Fibroblast of skin of left quadriceps (primary cell): ENCODE measurements around the gene RNLS.

Source experiments
- DNase-seq, 2 experiments: peaks; one replicate each; pipeline ENCODE4 v3.0.0-alpha.2; 2013; ENCODE audit warnings: low read depth in 2 of 2

RNLS gene

DNA sequence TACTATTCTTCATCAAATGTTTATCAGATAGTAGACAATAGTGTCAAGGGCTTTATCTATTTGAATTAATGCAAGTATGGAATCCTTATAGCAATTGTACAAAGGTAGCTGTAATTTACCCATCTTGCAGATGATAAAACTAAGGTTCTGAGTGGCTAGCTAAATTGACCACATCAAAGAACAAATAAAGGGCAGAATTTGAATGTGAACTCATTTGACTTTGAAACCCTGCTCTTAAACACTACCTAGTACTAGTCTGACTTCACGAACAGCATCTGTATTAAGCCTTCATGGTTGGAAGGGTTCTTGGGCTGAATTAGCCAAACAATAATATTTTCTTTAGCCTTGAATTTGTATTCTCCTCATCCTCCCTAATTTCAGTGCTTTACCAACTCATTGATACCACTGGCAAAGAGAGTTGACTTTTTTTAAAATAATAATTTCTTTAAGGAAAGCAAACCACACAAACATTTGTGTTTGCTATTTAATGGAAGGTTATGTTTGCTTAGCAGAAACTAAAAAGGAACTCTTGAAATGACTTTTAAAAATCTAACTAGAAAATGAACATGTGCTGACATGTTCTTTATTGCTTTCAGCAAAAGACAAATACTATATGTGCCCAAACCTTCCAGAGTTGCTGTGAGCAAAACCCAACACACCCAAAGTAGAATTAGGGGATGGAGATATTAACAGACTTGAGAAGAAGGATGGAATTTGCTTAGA lies 322.6 kb downstream of the RNLS start:
- DNase-seq = no peak

DNA sequence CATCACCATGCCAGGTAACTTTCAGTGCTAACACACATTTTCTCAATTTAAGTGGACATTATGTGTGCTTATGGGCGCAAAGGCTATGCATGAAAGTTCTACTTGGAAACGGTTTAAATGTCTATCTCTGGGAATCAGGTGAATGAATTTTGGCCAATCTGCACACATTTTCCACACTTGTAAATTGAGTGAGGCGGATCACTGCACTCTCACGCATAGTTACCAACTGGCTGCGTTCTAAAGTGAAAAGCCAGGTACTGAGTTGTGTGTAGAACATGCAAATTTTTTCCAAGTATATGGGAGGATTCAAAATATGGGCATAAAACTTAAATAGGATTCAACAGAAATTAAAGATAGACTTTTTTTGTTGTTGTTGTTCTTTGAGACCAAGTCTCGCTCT lies 323.7 kb downstream of the RNLS start:
- DNase-seq = no peak

DNA sequence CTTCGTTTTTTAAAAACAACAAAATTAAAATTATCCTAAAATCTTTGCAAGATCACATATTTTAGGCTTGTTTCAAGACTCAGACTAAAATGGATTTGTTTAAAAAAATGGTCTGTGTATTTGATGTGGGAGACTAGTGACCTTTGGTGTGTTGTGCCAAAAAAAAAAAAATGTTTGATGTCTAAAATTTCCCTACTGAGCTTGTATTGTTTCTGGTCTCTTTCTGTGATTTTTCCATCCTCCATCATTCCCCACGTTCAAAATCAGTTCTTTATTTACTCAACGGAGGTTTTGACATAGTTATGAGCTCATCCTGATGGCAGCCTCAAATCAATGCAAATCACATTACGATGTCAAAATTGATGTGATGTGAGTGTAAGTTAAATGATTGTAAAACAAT lies 326.2 kb downstream of the RNLS start:
- DNase-seq = no peak

DNA sequence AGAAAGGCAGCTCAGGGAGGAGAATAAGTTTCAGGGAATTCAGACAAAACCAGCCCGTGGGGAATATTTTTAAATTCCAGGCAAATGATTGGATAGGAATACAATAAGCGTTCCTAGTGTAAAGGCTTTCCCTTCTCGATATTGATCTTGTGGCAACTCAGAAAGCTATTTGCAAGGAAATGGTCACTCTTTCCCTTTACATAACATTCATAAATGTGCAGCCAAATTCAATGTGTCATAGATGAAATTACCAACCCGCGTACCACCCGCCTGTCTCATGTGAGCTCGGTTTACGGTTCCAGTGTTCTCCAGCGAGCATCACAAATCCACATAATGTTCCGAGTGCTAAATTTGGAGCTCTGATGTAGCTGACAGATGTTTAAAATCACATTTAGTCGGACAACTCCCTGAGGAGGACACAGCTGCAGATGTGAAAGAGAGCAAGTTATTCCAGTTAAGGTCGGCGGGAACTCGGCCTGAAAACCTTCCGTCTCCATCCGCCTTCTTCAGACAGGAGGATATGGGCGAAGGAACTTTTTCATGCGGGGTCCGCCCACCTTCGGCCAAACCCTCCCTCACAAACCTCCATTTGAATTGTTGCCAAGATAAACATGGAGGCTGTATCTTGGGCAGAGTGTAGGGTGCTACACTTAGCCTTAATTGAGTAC lies 327.0 kb downstream of the RNLS start:
- DNase-seq = no peak

DNA sequence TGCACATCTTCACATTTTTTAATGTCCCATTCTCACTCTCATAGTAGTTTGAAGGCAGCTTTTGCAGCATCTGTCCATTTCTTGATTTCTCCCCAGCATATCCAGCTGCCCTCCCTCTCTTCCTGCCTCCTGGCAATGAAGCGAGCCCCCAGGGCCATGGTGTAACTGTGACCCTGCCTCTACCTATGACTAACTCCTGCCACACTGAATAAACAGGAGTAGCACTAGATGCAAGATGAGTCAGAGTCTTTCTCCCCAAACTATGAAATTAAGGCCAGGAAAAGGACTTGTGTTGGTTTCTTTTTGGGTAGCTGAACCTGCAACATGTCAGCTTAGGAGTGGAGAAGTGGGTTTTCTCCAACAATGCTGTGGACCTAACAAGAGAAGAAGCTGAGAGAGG lies 329.0 kb downstream of the RNLS start:
- no peak for DNase-seq

DNA sequence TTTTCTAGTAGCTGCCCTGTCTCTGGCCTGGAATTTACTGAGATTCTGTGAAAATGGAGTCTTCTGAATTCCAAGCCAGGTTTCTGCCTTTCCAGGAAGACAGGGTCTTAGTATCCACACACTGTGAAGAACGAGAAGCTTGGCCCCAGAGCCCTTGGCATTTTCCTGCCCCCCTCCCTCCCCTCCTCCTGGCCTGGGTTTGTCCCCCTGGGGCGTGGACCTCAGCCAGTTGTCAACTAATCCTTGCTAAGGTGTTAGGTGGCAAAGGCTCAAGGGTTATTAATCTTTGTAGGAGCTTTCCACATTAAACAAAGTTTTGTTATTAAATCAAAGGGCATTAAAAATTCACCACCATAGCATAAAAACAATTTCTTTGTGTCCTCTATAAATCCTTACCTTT lies 329.5 kb downstream of the RNLS start:
- no peak for DNase-seq

DNA sequence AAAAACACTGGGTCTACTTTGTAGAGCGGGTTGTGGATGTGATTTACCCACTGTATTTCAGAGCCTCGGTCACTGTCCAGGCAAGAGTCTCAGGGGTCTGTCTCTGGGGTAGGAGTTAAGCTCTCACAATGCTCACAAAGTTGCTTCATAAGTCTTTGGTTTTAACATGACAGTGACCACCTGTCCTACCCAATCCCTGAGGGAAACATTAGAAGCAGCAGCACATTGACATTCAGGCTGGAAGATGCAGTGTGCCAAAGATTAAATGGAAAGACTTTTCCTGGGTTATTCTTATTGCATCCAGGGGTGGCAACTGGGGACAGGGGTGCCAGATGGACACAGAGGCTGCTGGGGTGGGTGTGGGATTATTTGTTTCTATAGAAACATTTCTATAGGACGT lies 330.0 kb downstream of the RNLS start:
- DNase-seq = no peak

DNA sequence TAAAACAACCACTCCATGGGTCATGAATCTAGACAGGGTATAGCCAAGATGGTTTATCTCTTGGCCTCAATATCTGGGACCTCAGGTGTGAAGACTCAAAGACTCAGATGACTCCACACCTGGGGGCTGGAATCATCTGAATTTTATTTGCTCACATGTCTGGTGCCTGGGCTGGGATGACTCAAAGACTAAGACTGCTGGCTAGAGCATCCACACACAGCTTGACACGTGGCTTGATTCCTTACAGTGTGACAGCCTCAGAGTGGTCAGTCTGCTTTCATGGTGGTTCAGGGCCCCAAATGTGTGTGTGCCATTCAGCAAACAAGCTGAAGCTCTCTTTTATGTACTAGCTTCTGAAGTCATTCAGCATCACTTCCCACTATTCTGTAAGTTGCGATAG lies 333.7 kb downstream of the RNLS start:
- DNase-seq = no peak

DNA sequence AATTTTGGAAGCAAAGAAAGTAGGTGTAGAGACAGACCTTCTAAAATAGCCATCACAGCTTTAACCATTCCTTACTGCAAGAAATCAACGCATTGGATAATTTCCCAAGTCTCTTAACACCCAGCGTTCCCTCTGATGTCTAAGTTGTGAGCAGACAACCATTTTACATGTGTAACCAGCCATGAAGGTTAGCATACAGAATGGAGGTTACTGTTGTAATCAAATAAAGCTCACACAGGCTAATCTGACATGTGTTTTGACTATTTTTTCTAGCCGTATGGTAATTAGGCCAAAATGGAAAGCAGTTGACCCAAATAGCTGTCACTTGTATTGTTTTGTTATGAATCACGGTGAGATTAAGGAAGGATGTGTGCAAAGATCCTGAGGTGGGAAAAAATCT lies 336.4 kb downstream of the RNLS start:
- no peak for DNase-seq

DNA sequence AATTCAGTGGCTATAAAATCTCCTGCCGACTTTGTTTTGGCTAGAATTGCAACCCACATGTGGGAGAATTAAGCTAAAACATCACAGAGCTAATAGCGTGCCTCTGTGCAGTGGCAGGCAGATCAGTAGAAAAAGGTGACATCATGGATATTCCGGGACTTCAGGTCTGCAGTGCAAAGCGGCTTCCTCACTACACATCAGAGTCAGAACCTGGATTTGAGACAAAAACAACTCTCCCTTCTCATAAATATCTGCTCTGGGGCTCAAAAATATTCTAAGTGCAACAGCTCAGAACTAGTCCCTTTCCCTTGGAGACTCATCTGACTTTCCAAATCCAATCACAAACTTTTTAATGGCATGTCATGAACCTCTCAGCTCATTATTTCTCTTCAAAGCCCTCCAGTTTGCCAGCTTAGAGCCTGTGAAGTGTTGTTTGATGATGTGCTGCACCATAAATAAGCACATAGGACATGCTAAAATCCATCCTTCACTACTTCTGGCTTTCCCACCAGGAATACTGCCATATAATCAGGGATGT lies 337.1 kb downstream of the RNLS start:
- DNase-seq = peak in 1 of 2 experiments; percentile 32

DNA sequence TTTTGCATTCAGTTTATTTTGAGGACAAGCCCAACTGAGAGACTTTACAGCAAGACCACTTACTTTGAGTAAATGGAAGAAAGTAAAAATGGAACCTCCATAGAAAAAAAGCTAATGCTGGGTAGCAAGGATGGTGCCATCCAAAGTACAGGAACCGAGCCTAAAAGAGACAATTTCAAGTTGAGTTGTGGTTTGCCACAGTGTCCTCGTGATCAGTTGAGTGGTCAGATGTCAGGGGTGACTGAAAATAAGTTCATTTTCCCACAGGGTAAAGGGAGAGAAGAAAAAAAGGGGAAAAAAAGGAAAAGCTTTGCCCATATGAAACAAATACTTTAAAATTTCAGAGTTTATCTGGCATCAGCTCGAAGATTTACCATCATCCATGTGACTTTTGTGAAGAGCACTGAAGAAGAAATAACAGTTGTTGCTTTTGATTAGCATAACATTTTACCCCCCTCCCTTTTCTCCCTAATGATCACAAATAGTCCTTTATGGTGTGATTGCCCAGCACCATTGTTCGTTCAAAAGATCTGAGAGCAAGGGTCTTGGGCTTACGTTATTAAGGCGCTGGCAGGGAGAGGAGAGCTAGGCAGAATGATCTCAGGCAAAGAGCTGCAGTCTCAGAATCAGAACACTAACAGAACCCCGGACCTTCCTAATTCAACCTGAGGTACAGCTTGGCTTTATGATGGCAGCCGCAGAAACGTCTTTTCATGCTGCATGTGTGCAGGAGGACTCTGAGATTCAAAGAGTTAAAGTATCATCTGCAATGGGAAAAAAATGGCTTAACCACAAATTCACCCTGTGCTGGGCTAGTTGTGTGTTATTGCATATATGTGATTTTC lies 338.1 kb downstream of the RNLS start:
- DNase-seq = no peak

DNA sequence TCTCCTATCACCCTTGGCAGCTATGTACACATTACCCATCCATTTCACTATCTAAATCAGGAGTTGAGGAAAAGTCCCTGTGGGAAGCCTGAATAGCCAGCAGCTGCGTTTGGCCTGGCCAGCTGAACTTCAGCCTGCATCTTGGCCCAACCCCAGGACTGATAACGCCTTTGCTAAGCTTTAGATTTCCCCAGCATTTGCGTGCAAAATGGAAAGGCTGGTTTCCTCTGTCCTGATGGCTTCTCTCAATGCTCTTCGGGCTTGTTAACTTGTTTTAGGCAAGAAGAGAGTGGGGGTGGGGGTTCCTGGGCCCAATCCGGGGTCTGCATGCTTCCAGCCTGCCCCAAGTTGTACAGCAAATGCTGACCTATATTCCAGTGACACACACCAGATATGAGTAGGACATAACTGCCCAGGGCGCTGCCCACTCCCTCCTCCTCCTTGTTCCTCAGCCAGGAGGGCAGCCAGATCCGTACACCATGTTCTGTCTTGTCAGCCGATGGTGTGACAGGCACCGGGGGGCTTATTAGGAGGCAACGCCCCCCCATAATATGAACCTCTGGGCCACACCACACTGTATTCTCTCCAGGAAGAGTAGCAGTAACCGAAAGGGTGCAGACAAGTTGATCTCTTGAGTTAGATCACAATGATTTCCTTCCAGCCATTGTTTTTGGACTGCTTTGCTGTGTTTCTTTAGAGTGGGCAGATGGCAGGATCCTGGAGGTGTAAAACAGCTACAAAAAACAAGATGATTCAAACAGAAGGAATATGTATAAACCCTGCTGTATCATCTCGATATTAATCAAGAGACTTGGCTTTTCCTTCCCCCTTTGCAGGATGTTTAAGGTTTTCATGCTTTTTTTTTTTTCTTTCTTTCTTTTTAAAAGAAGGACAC lies 339.0 kb downstream of the RNLS start:
- no peak for DNase-seq

DNA sequence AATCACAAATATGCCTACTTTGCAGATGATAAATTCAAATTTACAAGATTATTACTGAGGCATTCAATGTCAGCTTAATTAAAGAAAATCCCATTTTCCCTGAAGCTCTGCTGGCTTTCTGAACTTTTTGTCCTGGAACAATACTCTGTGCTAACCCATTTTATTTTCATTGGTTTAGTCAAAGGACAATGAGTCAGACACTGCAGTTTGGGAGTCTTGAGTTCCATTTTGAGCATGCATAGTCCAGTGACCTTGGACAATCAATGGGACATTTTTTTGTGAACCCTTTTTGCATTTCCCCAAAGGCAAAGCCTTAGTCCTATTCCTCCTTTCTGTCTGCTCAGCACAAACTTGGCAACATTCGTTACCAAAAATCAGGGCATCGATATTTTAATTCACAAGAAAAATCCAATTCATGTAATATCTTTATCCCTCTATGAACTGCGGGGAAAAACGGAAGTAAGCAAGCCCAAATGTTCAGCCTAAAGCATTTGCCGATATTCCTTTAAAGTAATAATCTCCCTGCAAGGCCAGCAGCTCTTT lies 339.8 kb downstream of the RNLS start:
- DNase-seq = no peak

DNA sequence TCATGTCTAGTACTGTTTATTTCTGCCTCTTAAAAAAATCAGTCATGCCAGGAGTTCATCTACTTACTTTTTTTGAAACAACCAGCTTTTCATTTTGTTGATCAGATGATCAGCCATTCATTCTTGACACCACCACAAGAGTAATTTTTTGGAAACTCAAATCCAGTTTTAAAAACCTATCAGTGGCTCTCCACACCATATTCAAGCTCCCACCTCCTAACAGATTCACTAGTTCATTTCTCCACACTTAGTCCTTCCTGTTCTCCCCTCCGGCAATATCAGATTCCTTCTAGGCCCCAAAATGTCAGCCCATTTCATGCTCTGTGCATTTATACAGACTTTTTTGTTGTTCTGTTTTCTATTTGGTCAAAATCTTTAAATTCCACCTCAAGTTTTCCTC lies 341.6 kb downstream of the RNLS start:
- no peak for DNase-seq

DNA sequence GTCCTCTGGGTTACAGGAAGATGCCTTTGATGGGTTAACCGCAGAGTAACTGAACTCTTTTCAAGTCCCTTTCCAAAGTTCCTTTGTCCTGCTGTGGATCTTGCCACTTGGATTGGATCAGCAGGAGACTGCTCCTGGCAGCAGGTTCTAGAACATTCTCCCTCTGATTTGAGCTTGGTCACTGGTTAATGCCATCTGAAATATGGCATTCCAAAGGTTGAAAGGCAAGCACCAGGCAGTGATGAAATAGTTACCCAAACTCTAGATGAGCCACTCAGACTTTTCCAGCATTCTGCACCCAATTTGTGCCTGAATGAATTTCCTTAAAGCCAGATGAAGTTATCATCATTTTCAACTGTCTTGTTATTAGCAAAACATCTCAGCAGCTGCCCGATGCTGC lies 343.9 kb downstream of the RNLS start:
- DNase-seq = no peak

DNA sequence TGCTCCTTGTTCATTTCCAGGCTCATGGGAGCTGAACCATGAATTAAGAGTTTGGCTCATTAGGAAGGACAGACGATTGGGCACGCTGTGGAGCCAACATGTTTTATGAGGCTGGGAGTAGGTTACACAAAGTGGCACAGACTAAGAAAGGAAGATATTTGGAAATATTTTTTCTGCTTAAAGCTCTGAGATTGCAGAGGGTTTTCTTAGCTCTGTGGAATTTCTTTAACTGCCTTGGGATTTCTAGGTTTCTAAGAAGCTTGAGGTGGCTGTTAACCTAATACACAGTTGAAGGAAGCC lies 344.6 kb downstream of the RNLS start:
- no peak for DNase-seq

DNA sequence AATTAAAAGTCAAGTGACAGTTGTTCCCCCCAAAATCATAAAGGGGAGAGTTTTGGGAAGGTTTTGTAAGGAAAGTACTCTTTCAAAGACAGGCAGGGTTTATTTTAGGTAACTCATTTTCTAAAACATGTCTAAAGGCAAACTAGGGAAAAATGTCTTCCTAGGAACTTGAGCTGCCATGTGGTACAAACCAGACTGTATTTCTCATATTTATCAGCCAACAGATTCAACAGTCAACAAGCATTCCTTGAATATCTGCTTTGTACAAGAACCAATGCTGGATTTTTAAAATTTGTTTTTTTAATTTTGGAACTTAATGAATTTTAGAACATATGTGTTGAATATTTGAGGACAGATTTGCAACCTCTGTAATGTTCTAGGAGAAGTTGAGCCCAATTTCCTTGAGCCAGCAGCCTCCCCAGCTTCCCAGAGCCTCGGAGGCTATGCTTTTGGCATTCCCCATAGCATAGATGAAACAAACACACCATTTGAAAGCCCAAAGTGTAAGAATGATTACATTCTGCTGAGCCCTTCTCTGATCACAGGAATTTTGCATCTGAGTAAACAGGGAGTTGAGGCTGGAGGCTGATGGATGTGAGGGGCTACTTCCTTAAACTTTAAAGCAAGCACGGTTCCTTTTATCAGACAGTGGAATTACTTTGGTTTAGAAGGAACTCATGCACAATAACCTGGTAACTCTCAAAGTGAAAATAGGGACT lies 345.1 kb downstream of the RNLS start:
- no peak for DNase-seq

DNA sequence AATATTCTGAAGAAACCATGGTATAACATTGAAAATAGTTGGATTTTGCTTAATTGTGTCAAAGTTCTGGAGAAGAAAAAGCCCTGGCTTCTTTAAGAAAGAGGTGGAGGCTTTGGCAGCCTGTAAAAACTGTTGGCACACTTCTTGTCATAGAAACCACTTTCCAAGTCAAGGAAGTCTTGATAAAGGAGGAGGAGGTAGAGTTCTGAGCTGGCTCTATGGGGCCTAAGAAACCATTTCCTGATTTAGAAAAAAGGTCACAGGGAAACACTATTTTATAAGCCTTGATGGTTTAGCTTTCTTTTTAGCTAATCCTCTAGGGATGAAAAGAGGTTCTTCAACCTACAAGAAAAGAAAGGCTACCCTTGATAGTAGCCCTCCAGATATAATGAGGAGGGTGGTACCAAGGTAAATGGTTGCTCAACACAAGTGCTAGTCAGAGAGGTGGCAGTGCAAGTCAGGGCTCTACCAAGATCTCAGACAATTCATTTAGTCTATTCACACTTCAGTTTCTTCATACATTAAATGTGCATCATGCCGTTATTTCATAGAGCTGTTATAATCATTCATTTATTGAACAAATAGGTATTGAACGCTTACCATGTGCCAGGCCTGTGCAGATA lies 346.9 kb downstream of the RNLS start:
- no peak for DNase-seq

DNA sequence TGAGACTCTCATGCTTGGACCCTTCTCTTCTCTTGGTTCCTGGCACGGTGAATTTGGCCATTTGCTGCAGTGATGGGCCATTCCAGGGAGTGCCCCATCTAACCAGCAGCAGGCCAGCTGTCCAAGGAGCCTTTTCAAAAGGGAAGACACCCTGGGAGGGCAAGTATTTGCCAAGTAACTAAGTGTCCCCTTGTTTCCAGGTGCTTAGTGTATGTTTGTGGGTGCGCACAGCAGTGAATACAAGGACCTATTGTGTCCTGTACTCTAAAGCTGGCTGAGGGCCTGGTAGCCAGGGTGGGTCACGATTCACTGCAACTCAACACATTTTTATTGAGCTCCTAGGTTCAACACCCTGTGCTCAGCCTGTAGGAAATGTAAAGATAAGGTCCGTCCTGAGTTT lies 348.8 kb downstream of the RNLS start:
- DNase-seq = no peak

DNA sequence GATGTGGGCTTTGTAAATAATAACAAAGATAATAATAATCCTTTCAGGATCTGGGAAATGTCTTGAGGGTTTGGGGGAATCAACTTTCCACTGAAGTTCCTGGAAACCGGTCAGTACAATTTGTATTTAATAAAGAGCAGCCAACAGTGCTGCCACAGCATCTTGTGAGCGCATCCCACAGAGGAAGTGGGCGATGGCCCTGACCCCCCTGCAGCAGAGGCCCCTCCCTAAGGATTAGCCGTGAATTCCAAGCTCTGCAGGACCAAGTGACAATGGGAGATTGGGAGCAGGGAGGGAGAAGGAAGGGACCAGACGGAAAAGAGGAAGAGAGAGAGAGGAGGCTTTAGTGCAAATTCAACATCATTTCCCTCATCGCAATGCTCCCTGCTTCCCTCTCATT lies 349.2 kb downstream of the RNLS start:
- no peak for DNase-seq
